Parathyroid adenoma (tissue), 2 donors: ENCODE results near the gene TRPV2.

ENCODE experiments used
- H2AFZ ChIP-seq: fragments of 300-600 bp; sonication (generic); one replicate; pipeline ENCODE4 v1.7.0; 2017; ENCODE audit warnings: antibody characterized with exemption, mild to moderate bottlenecking
- H3K27ac ChIP-seq: fragments of 300-600 bp; sonication (generic); one replicate; pipeline ENCODE4 v1.7.0; 2017
- H3K27me3 ChIP-seq: fragments of 300-600 bp; sonication (generic); one replicate; pipeline ENCODE4 v1.7.0; 2017; ENCODE audit warnings: low read length; ENCODE audit not compliant: control insufficient read depth, insufficient read depth
- H3K36me3 ChIP-seq: fragments of 300-600 bp; sonication (generic); one replicate; pipeline ENCODE4 v1.7.0; 2017; ENCODE audit warnings: low read length; ENCODE audit not compliant: control insufficient read depth, insufficient read depth
- H3K4me1 ChIP-seq: fragments of 300-600 bp; sonication (generic); one replicate; pipeline ENCODE4 v1.7.0; 2017; ENCODE audit warnings: control low read depth
- H3K4me2 ChIP-seq: fragments of 300-600 bp; sonication (generic); one replicate; pipeline ENCODE4 v1.7.0; 2017; ENCODE audit warnings: low read length
- H3K4me3 ChIP-seq: fragments of 300-600 bp; sonication (generic); one replicate; pipeline ENCODE4 v1.7.0; 2017; ENCODE audit warnings: low read depth, low read length
- H3K79me2 ChIP-seq: fragments of 300-600 bp; sonication (generic); one replicate; pipeline ENCODE4 v1.7.0; 2017; ENCODE audit warnings: control low read depth
- H3K9ac ChIP-seq: fragments of 300-600 bp; sonication (generic); one replicate; pipeline ENCODE4 v1.7.0; 2017; ENCODE audit warnings: mild to moderate bottlenecking
- H3K9me3 ChIP-seq: fragments of 300-600 bp; sonication (generic); one replicate; pipeline ENCODE4 v1.7.0; 2017; ENCODE audit warnings: low read length; ENCODE audit not compliant: control insufficient read depth
- TF ChIP-seq, protein P1 (sequence below): fragments of 300-600 bp; sonication (generic); IDR thresholded peaks from one replicate; pipeline ENCODE4 v1.7.0; 2017; ENCODE audit warnings: antibody characterized with exemption, mild to moderate bottlenecking
- donor health status: primary hyperparathyroidism.

The TRPV2 gene

DNA sequence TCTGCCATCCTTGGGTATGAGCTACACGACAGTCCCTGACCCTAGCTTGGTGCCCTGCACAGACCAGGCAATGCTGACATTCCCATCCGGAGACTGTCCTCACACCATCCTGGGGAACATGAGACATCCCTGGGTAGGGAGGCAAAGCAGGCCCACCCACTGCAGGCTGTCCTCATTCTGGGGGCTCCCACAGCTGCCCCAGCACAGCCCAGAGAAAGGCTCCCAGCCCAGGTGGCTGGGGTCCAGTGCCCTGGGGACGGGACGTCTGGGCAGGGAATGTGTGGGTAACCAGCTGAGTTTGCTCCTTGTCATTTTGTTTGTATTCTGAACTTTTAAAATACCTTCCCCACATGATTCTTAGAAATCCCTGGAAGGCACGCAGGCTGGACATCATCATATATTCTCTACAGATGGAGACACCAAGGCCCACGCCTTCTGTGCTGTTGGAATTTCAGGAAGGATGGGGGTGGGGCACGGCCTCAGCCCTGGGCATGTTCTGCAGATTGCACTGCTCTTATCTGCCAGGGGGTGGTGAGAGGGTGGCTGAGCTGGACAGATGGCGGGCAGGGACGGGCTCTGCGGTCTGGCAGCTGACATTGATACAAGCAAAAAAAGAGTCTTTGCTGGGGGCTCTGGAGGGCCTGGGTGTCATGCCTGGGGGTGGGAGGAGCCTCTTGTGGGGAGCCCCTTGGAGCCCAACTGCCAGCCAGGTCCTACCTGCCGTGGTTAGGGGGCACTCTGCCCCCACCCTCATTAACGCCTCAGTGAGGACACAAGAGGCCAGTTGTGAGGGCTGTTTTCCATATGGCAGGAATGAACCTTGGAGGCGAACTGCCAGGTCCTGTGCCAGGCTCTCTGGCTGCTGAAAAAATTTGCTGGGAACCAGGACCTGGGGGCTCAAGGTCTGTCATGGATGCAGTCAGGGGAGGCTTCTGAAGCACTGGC, 48.3 kb downstream of the TRPV2 start:
- TF ChIP-seq, protein P1, sequence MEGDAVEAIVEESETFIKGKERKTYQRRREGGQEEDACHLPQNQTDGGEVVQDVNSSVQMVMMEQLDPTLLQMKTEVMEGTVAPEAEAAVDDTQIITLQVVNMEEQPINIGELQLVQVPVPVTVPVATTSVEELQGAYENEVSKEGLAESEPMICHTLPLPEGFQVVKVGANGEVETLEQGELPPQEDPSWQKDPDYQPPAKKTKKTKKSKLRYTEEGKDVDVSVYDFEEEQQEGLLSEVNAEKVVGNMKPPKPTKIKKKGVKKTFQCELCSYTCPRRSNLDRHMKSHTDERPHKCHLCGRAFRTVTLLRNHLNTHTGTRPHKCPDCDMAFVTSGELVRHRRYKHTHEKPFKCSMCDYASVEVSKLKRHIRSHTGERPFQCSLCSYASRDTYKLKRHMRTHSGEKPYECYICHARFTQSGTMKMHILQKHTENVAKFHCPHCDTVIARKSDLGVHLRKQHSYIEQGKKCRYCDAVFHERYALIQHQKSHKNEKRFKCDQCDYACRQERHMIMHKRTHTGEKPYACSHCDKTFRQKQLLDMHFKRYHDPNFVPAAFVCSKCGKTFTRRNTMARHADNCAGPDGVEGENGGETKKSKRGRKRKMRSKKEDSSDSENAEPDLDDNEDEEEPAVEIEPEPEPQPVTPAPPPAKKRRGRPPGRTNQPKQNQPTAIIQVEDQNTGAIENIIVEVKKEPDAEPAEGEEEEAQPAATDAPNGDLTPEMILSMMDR = no peak
- Histone ChIP-seq H3K9me3 (no peaks in the 10 kb centered on the region), H3K27me3 (no peaks in the 10 kb centered on the region), H3K4me2 (no peak overlapping the region), H3K4me1 (peaks cover 3% of the 10 kb centered on the region), H3K27ac (no peak overlapping the region), H2AFZ (no peak overlapping the region), H3K4me3 (no peak overlapping the region), H3K79me2 (no peaks in the 10 kb centered on the region), H3K9ac (no peak overlapping the region), H3K36me3 (no peaks in the 10 kb centered on the region)

DNA sequence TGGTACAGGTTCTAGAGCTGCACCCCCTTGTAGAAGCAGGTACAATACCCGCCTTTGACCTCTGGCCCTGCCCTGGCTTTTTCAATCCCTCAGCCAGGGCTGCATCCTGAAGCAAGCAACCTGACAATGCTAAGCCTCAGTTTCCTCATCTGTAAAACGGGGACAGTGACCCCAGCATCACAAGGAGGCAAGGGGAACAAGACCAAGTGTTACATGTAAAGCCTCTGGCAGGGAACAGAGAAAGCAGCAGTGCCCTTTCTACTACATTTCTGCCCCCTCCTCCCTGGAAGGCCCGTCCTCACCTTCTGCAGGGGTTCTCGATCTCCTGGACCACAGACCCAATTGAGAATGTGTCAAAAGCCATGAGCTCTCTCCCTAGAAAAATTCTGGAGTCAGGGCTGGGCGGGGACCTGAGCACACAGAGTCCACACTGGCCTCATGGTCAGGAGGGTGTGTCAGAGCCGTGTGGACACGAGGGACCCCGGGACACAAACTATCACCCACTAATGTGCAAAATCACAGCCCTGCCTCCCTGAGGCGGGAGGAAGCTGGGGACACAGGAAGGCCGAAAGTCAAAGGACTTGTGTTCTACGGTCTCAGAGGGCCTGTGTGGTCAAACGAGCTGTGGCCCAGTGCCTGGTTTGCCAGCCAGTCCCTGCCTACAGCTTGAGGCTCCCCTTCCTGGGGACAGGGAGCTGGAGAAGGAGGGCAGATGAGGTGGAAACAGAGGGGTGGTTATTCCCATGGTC, 49.1 kb downstream of the TRPV2 start:
- Histone ChIP-seq H3K27ac (no peak overlapping the region), H3K27me3 (no peaks in the 10 kb centered on the region), H3K79me2 (no peaks in the 10 kb centered on the region), H3K4me2 (no peak overlapping the region), H3K9me3 (no peaks in the 10 kb centered on the region), H3K36me3 (no peaks in the 10 kb centered on the region), H3K4me1 (peaks cover 3% of the 10 kb centered on the region), H3K9ac (no peak overlapping the region), H3K4me3 (no peak overlapping the region), H2AFZ (no peak overlapping the region)
- TF ChIP-seq, protein P1 = no peak

DNA sequence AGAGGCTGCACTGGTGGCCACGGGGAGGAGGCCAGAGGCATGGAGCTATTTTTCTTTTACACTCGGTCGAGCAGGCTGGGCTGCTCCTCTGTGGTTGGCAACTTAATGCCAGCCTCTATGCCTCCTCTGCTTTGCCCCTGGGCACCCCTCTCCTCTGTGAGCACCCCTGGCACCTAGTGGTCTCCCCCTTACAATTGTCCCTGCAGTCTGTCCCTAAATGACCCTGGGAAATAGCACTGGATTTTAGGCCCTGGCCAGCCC, 49.6 kb downstream of the TRPV2 start:
- Histone ChIP-seq H3K4me1 (no peaks in the 10 kb centered on the region), H3K9ac (no peak overlapping the region)

DNA sequence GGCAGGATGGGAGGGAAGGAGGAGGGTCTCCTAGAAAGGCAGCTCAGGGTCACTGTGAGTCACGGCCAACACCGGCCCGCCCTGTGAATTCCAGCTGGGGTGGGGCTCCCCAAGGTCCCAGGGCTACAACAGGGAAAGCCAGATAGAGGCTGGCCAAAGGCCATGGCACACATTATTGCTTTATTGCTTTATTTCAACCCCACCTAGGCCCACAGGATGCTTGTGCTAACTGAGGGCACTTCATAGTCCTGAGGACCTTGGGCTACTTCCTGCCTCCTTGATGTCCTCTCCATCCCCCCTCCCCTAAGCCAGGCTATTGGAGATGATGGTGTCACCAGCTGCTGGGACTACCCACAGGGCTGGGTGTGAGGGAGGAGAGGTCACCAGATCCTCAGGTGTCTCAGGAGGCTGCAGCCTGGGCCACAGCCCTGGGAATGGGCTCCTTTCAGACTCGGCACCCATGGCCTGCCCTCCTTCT, 50.5 kb downstream of the TRPV2 start:
- Histone ChIP-seq H3K36me3 (no peaks in the 10 kb centered on the region), H3K4me2 (no peak overlapping the region), H3K9me3 (no peaks in the 10 kb centered on the region), H3K4me1 (no peaks in the 10 kb centered on the region), H3K9ac (no peak overlapping the region), H2AFZ (no peak overlapping the region), H3K27me3 (no peaks in the 10 kb centered on the region), H3K27ac (no peak overlapping the region), H3K4me3 (no peak overlapping the region), H3K79me2 (no peaks in the 10 kb centered on the region)
- TF ChIP-seq, protein P1 = no peak

More for the DNA sequence above, 49.6 kb downstream of the TRPV2 start:
- no peak overlapping the region for H3K4me3 ChIP-seq
- no peaks in the 10 kb centered on the region for H3K36me3 ChIP-seq
- no peaks in the 10 kb centered on the region for H3K9me3 ChIP-seq
- no peak overlapping the region for H3K27ac ChIP-seq
- no peaks in the 10 kb centered on the region for H3K79me2 ChIP-seq
- TF ChIP-seq, protein P1 = no peak
- H3K27me3 ChIP-seq = no peaks in the 10 kb centered on the region
- no peak overlapping the region for H3K4me2 ChIP-seq
- H2AFZ ChIP-seq = no peak overlapping the region
